K562 (cell line): ENCODE data around the gene UBE2J2. TPM values are rescaled to one million over a fixed set of nuclear protein-coding genes. Genes with fewer than 3 reads are reported as not detected.

ENCODE experiments used
- CC2D1A ChIP-seq: fragments of 450-650 bp; IDR thresholded peaks from 2 replicates; pipeline ENCODE4 v1.6.1; 2017; ENCODE audit warnings: mild to moderate bottlenecking
- DIDO1 ChIP-seq: fragments of 450-650 bp; IDR thresholded peaks from 2 replicates; pipeline ENCODE4 v1.6.1; 2016; ENCODE audit warnings: low read depth, missing biosample characterization, missing genetic modification characterization
- EWSR1 ChIP-seq: fragments of 450-650 bp; IDR thresholded peaks from 2 replicates; pipeline ENCODE4 v1.6.1; 2018; ENCODE audit warnings: borderline replicate concordance, mild to moderate bottlenecking, low read depth, moderate library complexity; ENCODE audit not compliant: partially characterized antibody
- FIP1L1 ChIP-seq: fragments of 200-400 bp; formaldehyde crosslinking; IDR thresholded peaks from 2 replicates; pipeline ENCODE4 v1.6.1; 2018; ENCODE audit warnings: mild to moderate bottlenecking, low read depth, low read length; ENCODE audit not compliant: poor library complexity, severe bottlenecking
- IFI16 ChIP-seq: fragments of 250-450 bp; sonication (Bioruptor Pico); IDR thresholded peaks from 2 replicates; pipeline ENCODE4 v2.1.2; 2022; ENCODE audit warnings: mild to moderate bottlenecking, inconsistent platforms
- KDM1A ChIP-seq, 2 experiments: fragments of 450-650 bp; IDR thresholded peaks; 2 replicates each; pipeline ENCODE4 v1.6.1; 2016; ENCODE audit warnings: mild to moderate bottlenecking in 2 of 2
- L3MBTL2 ChIP-seq: fragments of 450-650 bp; IDR thresholded peaks from 2 replicates; pipeline ENCODE4 v1.6.1; 2016; ENCODE audit warnings: mild to moderate bottlenecking, moderate library complexity
- NCOA6 ChIP-seq: fragments of 450-650 bp; IDR thresholded peaks from 2 replicates; pipeline ENCODE4 v1.6.1; 2017; ENCODE audit warnings: mild to moderate bottlenecking
- NFXL1 ChIP-seq: fragments of 450-650 bp; formaldehyde crosslinking; IDR thresholded peaks from 2 replicates; pipeline ENCODE4 v1.4.0; 2021; ENCODE audit warnings: mild to moderate bottlenecking
- SP2 ChIP-seq: IDR thresholded peaks from 2 replicates; pipeline ENCODE4 v1.6.1; 2011; ENCODE audit warnings: mild to moderate bottlenecking, low read depth, low read length, moderate library complexity; ENCODE audit not compliant: poor library complexity, severe bottlenecking; ENCODE audit errors: extremely low read depth
- TRIM28 ChIP-seq: fragments of 450-650 bp; IDR thresholded peaks from 2 replicates; pipeline ENCODE4 v1.6.1; 2017
- ZNF140 ChIP-seq: fragments of 250-450 bp; sonication (Bioruptor Pico); IDR thresholded peaks from 2 replicates; pipeline ENCODE4 v1.8.0; 2021; ENCODE audit warnings: moderate library complexity, mild to moderate bottlenecking, inconsistent platforms
- ZNF785 ChIP-seq: fragments of 250-450 bp; sonication (Bioruptor Pico); IDR thresholded peaks from 2 replicates; pipeline ENCODE4 v1.4.0; 2020; ENCODE audit warnings: mild to moderate bottlenecking
- polyA plus RNA-seq, 8 experiments: library from polyadenylated mRNA; depleted of rRNA in 4 of 8; stranded (reverse) in 5 of 8; unstranded in 3 of 8; fragments of >200 nt; fragmentation: Nextera tagmentation in 2 of 8; fragmentation: Illumina TruSeq in 1 of 8; extraction: Ambion mirVana in 2 of 8; extraction: Trizol in 1 of 8; gene quantifications; 2 replicates each; pipeline versions ENCODE4 v1.2.1 to v1.2.3, GENCODE V29; 2011 to 2014; ENCODE audit warnings: inconsistent platforms in 1 of 8, missing spikeins in 1 of 8
- total RNA-seq, 7 experiments: library from RNA; depleted of rRNA in 6 of 7; stranded (reverse); fragments of >200 nt in 6 of 7; fragmentation: Illumina TruSeq in 2 of 7; extraction: Trizol in 2 of 7; gene quantifications; 2 replicates each; pipeline versions ENCODE4 v1.2.1 to v1.2.3, GENCODE V29; 2011 to 2021; ENCODE audit warnings: low replicate concordance in 1 of 7
- TF ChIP-seq, protein P1 (sequence below), 2 experiments: fragments of 150-350 bp in 1 of 2; IDR thresholded peaks; 2 replicates each; pipeline ENCODE4 v1.6.1; 2012 to 2016; ENCODE audit warnings: low read depth in 2 of 2, low read length in 2 of 2, mild to moderate bottlenecking in 1 of 2, moderate library complexity in 1 of 2
- TF ChIP-seq, protein P2 (sequence below): fragments of 450-650 bp; IDR thresholded peaks from 2 replicates; pipeline ENCODE4 v1.6.1; 2016; ENCODE audit warnings: antibody characterized with exemption
- TF ChIP-seq, protein P3 (sequence below), 2 experiments: fragments of 450-650 bp in 1 of 2; sonication (generic) in 1 of 2; formaldehyde crosslinking; conservative IDR thresholded peaks; 2 replicates each; pipeline versions ENCODE4 v1.4.0 to v1.8.1; 2020 to 2022; ENCODE audit warnings: mild to moderate bottlenecking in 1 of 2, missing genetic modification reagents in 1 of 2
- TF ChIP-seq, protein P4 (sequence below): fragments of 450-650 bp; IDR thresholded peaks from 2 replicates; pipeline ENCODE4 v1.6.1; 2016; ENCODE audit warnings: mild to moderate bottlenecking
- TF ChIP-seq, protein P5 (sequence below): sonication (generic); formaldehyde crosslinking; IDR thresholded peaks from 2 replicates; pipeline ENCODE4 v1.8.1; 2023; ENCODE audit warnings: mild to moderate bottlenecking, missing genetic modification reagents

Gene UBE2J2
- total and polyA plus RNA-seq, 9 of the 15 experiments (the other 6 are each of a cell fraction or from before 2014, with no cell fraction given): 0.93 to 112 (median 75.5) TPM

DNA sequence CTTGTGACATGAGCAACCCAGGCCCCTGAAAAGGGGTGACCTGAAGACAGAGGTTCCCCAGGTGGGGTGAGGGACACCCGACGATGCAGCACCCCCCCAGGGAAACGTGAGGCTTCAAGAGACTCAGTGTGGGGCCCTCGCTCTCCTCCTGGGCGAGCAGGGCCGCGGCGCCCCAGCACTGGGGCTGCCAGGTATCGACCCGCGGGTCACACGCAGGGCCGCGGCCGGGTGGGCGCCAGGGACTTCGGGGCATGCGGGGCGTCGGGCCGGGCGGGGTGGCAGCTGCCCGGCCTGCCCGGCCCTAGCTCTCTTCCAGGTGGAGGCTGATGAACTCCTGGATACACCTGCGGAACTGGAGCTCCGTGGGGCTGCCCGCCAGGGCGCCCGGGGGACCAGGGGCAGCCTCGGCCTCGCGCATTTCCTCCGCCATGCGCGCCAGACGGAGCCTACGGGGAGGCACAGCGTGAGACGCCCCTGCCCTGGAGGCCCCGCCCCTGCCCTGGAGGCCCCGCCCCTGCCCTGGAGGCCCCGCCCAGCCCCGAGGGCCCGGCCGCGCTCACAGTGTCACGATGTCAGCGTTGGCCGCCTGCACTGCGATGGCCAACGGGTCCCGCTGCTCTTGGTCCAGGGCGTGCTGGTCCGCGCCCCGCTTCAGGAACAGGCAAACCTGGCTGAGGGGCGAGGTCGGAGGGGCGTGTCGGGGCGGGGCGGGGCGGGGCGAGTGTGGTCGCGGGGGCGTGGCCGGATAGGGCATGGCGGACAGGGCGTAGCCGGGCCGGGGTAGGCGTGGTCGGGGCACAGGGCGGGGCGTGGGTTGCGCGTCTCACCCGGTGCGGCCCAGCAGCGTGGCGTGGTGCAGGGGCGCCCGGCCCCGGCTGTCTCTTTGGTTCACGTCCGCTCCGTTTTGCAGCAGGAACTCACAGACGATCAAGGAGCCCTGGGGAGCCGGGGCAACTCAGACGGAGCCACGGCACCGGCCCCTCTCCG is 19.9 kb upstream of the UBE2J2 start (continued):
- TF ChIP-seq, protein P1, sequence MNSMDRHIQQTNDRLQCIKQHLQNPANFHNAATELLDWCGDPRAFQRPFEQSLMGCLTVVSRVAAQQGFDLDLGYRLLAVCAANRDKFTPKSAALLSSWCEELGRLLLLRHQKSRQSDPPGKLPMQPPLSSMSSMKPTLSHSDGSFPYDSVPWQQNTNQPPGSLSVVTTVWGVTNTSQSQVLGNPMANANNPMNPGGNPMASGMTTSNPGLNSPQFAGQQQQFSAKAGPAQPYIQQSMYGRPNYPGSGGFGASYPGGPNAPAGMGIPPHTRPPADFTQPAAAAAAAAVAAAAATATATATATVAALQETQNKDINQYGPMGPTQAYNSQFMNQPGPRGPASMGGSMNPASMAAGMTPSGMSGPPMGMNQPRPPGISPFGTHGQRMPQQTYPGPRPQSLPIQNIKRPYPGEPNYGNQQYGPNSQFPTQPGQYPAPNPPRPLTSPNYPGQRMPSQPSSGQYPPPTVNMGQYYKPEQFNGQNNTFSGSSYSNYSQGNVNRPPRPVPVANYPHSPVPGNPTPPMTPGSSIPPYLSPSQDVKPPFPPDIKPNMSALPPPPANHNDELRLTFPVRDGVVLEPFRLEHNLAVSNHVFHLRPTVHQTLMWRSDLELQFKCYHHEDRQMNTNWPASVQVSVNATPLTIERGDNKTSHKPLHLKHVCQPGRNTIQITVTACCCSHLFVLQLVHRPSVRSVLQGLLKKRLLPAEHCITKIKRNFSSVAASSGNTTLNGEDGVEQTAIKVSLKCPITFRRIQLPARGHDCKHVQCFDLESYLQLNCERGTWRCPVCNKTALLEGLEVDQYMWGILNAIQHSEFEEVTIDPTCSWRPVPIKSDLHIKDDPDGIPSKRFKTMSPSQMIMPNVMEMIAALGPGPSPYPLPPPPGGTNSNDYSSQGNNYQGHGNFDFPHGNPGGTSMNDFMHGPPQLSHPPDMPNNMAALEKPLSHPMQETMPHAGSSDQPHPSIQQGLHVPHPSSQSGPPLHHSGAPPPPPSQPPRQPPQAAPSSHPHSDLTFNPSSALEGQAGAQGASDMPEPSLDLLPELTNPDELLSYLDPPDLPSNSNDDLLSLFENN (IDR thresholded peaks at IDR 0.05; ENCODE audit: low read depth in 2 of 2, low read length in 2 of 2): no peak
- TF ChIP-seq, protein P2, sequence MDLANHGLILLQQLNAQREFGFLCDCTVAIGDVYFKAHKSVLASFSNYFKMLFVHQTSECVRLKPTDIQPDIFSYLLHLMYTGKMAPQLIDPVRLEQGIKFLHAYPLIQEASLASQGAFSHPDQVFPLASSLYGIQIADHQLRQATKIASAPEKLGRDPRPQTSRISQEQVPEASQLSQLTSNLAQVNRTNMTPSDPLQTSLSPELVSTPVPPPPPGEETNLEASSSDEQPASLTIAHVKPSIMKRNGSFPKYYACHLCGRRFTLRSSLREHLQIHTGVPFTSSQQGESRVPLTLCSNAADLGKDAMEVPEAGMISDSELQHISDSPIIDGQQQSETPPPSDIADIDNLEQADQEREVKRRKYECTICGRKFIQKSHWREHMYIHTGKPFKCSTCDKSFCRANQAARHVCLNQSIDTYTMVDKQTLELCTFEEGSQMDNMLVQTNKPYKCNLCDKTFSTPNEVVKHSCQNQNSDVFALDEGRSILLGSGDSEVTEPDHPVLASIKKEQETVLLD: no peak
- TF ChIP-seq KDM1A (IDR thresholded peaks at IDR 0.05): no peak
- no peak for TF ChIP-seq EWSR1
- no peak for TF ChIP-seq TRIM28
- TF ChIP-seq, protein P3, sequence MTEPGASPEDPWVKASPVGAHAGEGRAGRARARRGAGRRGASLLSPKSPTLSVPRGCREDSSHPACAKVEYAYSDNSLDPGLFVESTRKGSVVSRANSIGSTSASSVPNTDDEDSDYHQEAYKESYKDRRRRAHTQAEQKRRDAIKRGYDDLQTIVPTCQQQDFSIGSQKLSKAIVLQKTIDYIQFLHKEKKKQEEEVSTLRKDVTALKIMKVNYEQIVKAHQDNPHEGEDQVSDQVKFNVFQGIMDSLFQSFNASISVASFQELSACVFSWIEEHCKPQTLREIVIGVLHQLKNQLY (CRISPR knock-in tag; conservative IDR thresholded peaks at IDR 0.05): no peak
- TF ChIP-seq DIDO1 (tag): no peak
- TF ChIP-seq, protein P4, sequence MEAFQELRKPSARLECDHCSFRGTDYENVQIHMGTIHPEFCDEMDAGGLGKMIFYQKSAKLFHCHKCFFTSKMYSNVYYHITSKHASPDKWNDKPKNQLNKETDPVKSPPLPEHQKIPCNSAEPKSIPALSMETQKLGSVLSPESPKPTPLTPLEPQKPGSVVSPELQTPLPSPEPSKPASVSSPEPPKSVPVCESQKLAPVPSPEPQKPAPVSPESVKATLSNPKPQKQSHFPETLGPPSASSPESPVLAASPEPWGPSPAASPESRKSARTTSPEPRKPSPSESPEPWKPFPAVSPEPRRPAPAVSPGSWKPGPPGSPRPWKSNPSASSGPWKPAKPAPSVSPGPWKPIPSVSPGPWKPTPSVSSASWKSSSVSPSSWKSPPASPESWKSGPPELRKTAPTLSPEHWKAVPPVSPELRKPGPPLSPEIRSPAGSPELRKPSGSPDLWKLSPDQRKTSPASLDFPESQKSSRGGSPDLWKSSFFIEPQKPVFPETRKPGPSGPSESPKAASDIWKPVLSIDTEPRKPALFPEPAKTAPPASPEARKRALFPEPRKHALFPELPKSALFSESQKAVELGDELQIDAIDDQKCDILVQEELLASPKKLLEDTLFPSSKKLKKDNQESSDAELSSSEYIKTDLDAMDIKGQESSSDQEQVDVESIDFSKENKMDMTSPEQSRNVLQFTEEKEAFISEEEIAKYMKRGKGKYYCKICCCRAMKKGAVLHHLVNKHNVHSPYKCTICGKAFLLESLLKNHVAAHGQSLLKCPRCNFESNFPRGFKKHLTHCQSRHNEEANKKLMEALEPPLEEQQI: no peak
- TF ChIP-seq CC2D1A: no peak
- peak; percentile 89 for TF ChIP-seq L3MBTL2
- TF ChIP-seq SP2: peak; percentile 7
- no peak for TF ChIP-seq NFXL1
- TF ChIP-seq, protein P5, sequence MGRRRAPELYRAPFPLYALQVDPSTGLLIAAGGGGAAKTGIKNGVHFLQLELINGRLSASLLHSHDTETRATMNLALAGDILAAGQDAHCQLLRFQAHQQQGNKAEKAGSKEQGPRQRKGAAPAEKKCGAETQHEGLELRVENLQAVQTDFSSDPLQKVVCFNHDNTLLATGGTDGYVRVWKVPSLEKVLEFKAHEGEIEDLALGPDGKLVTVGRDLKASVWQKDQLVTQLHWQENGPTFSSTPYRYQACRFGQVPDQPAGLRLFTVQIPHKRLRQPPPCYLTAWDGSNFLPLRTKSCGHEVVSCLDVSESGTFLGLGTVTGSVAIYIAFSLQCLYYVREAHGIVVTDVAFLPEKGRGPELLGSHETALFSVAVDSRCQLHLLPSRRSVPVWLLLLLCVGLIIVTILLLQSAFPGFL (CRISPR knock-in tag): no peak
- no peak for TF ChIP-seq ZNF785 (CRISPR knock-in tag)
- TF ChIP-seq FIP1L1: no peak
- no peak for TF ChIP-seq ZNF140 (CRISPR knock-in tag)
- no peak for TF ChIP-seq NCOA6
- no peak for TF ChIP-seq IFI16 (CRISPR knock-in tag)
